GM19351 (cell line): ENCODE results near the gene DEDD.

ENCODE experiments used
- ATAC-seq: cut with Tn5 transposase; IDR thresholded peaks from one replicate; pipeline ENCODE4 v1.9.1; 2021; ENCODE audit warnings: mild to moderate bottlenecking, moderate library complexity; ENCODE audit not compliant: unreplicated experiment

The DEDD gene

DNA sequence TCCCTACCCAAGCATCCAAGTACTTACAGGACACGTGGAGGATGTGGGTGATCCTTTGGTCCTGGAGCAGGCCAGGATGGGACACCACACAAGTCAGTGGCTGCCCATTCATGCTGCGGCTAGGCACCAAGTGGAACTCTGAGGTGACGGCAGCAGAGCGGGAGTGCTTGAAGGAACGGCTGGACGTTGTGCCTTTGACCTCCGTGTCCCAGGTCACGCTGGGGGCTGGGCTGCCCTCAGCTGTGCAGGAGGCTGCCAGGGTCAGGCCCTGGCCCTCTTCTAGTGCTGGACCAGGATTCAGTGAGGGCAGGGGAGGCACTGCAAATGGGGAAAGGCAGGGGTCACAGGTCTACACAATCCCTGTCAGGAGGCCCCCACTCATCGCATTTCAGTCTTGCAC is 55.0 kb downstream of the DEDD start:
- no peak for ATAC-seq

DNA sequence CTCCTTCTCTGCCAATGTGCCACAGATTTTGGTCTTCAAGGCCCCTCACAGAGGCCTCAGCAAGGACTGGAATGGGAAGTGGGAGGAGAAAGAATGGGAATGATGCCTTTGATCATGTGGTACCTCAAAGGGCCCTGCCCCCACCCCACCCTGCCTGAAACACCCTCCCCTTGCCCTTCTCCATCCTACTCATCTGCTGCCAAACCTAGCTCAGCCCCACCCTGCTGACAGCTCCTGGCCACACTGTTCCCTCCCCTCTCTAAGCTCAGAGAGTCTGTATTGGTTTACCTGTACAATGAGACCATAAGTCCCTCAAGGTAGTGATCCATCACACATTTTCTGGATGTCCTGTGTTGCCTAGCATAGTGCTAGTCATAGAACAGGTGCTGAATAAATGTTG is 56.1 kb downstream of the DEDD start:
- ATAC-seq = no peak

DNA sequence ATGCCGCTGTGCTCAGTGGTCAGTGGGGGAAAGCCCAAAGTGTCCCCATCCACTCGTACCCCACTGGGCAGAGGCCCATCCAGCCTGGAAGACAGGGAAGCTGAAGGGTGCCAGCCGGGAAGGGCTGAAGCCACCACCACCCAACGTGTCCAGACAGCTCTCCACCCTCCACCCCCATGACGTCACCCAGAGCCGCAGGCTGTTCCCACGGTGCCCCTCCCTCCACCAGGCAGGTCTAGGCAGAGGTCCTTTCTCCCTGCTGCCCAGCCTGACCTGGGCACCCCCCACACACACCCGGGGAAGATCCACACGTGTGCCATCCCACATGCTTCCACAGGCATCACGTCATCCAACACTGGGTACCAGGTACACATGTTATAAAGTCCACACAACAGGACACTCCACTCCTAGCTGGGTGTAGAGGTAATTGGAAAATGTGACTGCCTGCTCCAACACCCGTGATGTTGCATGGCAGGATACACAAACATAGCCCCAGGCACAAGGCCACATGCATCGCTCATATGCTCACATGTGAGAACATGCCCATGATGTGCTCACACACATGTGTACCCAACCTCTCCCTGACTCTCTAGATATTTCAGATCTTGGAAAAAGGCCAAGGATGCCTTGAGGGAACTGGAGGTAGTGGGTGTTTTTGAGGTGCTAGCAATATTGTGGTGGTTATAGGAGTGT is 57.6 kb downstream of the DEDD start:
- no peak for ATAC-seq

DNA sequence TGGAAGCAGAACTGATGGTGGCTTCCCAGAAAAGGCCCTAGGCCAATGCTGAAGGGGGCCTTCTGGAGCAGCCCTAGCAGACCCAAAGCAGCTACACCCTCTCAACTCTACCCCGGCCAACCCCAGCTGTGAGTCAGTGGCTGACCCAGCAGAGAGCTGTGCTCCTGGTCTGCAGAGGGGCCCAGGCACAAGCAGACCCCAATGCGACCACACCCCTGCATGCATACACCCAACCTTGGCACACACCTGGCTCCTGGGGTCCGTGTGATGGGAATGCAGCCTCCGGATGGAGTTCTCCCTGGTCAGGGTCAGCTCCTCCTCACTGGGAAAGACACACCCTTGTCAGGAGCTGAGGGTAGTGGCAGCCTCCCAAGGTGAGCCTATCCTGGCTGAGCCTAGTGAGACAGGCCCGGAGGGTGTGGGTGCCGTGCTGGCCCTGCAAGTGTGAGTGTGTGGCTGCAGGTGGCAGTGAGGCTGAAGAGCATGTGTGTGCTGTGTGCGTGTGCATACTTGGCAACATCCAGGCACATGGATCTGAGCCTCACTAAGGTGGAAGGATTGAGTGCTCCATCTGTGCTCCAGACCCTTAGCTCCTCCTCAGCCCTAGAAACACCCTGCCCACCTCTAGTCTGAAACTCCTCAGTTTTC is 58.9 kb downstream of the DEDD start:
- no peak for ATAC-seq

DNA sequence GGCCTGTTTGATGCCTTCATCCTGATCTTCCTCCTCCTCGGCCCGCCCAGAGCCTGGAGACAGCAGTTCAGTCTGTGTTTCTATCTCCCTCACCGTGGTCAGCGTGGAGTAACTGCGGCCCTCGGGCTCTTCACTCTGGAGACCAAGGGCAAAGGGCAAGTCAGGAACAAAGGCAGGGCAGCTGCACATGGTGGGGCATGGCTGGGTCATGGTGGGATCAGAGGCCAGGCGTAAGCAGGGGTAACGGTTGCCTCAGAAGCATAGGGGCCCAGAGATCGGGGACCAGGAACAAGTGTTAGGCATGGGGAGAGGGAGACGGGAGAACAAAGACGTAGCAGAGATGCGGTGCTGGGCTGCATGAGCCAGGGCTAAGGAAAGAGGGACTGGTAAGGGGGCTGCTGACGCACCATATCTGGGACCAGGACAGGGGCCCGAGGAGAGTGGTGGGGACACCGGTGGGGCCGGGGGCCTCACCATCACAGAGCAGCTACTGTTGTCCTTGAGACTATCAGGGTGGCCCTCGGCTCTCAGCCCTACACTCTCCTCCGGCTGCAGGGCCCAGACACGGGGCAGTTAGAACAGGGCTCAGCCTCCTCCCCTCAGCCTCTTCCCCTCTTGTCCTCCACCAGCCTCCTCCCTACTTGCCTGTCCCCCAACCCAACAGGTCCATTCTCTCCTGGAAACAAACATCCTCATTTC is 59.6 kb downstream of the DEDD start:
- ATAC-seq = no peak

DNA sequence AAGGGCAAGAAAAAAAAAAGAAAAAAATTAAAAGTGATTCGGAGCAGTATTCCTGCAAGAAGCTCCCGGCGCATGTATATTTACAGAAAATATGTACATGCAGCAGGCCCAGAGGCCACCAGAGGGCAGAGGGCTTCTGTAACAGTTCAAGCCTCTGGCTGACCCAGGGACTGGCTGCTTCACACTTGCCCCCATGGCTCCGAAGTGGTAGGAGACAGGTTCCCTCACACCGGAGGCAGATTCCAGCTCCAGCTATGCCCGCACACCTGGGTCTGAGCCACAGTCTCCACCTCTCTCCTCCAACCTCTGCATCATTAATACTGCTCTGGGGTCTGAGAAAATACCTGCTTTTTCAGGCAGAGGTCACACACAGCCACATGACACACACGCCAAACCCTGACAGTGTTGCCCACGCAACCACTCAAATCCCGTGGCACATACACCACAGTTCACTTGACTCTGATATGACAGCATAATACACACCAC is 60.5 kb downstream of the DEDD start:
- no peak for ATAC-seq
